DOHH2 (cell line): ENCODE results near the gene ATP10B.
"Not testable (repeated sequence)": the region's sequence is repeated elsewhere in the genome, so short reads cannot be mapped to it uniquely, and the experiment has no call there.

Experiments
- H3F3A ChIP-seq: fragments of 200-600 bp; sonication (generic), shearing (Covaris generic); 2 replicates; pipeline ENCODE4 v1.6.0; 2016; ENCODE audit warnings: antibody characterized with exemption, mild to moderate bottlenecking; ENCODE audit not compliant: control insufficient read depth, insufficient read depth
- H3K27ac ChIP-seq: fragments of 200-600 bp; sonication (generic); 2 replicates; pipeline ENCODE4 v1.5.1; 2014; ENCODE audit warnings: low read depth, mild to moderate bottlenecking, low read length, moderate library complexity
- H3K27me3 ChIP-seq: fragments of 200-600 bp; sonication (generic); 2 replicates; pipeline ENCODE4 v1.6.1; 2014; ENCODE audit warnings: mild to moderate bottlenecking, low read length, mixed read lengths; ENCODE audit not compliant: control insufficient read depth
- H3K36me3 ChIP-seq: fragments of 200-600 bp; sonication (generic); 2 replicates; pipeline ENCODE4 v1.6.1; 2014; ENCODE audit warnings: mild to moderate bottlenecking, low read length, moderate library complexity, mixed read lengths; ENCODE audit not compliant: control insufficient read depth
- H3K4me1 ChIP-seq: fragments of 200-600 bp; sonication (generic); 2 replicates; pipeline ENCODE4 v1.6.1; 2014; ENCODE audit warnings: mild to moderate bottlenecking, low read length, mixed read lengths; ENCODE audit not compliant: control insufficient read depth
- H3K4me2 ChIP-seq: fragments of 200-600 bp; sonication (generic); 2 replicates; pipeline ENCODE4 v1.6.0; 2014; ENCODE audit warnings: mild to moderate bottlenecking, low read length, moderate library complexity
- H3K4me3 ChIP-seq: fragments of 200-600 bp; sonication (generic); 2 replicates; pipeline ENCODE4 v1.5.1; 2014; ENCODE audit warnings: mild to moderate bottlenecking, low read length, mixed read lengths
- H3K79me2 ChIP-seq: fragments of 200-600 bp; sonication (generic); 2 replicates; pipeline ENCODE4 v1.6.1; 2014; ENCODE audit warnings: mild to moderate bottlenecking, low read length, mixed read lengths; ENCODE audit not compliant: control insufficient read depth
- H3K9me2 ChIP-seq: fragments of 200-600 bp; sonication (generic); replicated peaks from 2 replicates; pipeline ENCODE4 v1.6.1; 2014; ENCODE audit warnings: mild to moderate bottlenecking, low read length, mixed read lengths; ENCODE audit not compliant: control insufficient read depth
- H3K9me3 ChIP-seq: fragments of 200-600 bp; sonication (generic); 2 replicates; pipeline ENCODE4 v1.6.1; 2014; ENCODE audit warnings: antibody characterized with exemption, low read length, mixed read lengths; ENCODE audit not compliant: control insufficient read depth, insufficient read depth
- H4K20me1 ChIP-seq: fragments of 200-600 bp; sonication (generic); 2 replicates; pipeline ENCODE4 v1.6.0; 2014; ENCODE audit warnings: low read depth, mild to moderate bottlenecking, antibody characterized with exemption, low read length, moderate library complexity; ENCODE audit not compliant: control insufficient read depth, insufficient read depth
- CTCF ChIP-seq: fragments of 200-600 bp; sonication (generic); IDR thresholded peaks from one replicate; pipeline ENCODE4 v1.5.1; 2014; ENCODE audit warnings: antibody characterized with exemption, mild to moderate bottlenecking, low read depth, low read length; ENCODE audit not compliant: poor library complexity, severe bottlenecking
- EZH2phosphoT487 ChIP-seq: fragments of 200-600 bp; sonication (generic); IDR thresholded peaks from 2 replicates; pipeline ENCODE4 v1.6.1; 2017; ENCODE audit warnings: borderline replicate concordance, mild to moderate bottlenecking, antibody characterized with exemption, low read length, moderate library complexity, mixed read lengths

ATP10B gene, protein sequence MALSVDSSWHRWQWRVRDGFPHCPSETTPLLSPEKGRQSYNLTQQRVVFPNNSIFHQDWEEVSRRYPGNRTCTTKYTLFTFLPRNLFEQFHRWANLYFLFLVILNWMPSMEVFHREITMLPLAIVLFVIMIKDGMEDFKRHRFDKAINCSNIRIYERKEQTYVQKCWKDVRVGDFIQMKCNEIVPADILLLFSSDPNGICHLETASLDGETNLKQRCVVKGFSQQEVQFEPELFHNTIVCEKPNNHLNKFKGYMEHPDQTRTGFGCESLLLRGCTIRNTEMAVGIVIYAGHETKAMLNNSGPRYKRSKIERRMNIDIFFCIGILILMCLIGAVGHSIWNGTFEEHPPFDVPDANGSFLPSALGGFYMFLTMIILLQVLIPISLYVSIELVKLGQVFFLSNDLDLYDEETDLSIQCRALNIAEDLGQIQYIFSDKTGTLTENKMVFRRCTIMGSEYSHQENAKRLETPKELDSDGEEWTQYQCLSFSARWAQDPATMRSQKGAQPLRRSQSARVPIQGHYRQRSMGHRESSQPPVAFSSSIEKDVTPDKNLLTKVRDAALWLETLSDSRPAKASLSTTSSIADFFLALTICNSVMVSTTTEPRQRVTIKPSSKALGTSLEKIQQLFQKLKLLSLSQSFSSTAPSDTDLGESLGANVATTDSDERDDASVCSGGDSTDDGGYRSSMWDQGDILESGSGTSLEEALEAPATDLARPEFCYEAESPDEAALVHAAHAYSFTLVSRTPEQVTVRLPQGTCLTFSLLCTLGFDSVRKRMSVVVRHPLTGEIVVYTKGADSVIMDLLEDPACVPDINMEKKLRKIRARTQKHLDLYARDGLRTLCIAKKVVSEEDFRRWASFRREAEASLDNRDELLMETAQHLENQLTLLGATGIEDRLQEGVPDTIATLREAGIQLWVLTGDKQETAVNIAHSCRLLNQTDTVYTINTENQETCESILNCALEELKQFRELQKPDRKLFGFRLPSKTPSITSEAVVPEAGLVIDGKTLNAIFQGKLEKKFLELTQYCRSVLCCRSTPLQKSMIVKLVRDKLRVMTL (N-terminal part only)

GRCh38 chr5:160852049-160852448 lies at the start of gene ATP10B:
Gene ATP10B (minus strand): TSS chr5:160852211. CDS start chr5:160688074, 164,137 bp downstream.
- no peaks in the 10 kb centered on the region for H3K4me1 ChIP-seq
- no peak within 1 kb of the TSS for H3K4me3 ChIP-seq
- no peak within 1 kb of the TSS for H3K27ac ChIP-seq
- no peaks in the 10 kb centered on the region for H3K27me3 ChIP-seq
- no peaks in the 10 kb centered on the region for H3K9me2 ChIP-seq
- TF ChIP-seq EZH2phosphoT487, result no peak
- TF ChIP-seq CTCF, result no peak
- no peak within 1 kb of the TSS for H3K4me2 ChIP-seq
- H3K79me2 ChIP-seq, result no peaks in the 10 kb centered on the region
- no peaks in the 10 kb centered on the region for H3K36me3 ChIP-seq
- H4K20me1 ChIP-seq, result no peaks in the 10 kb centered on the region
- H3F3A ChIP-seq, result no peaks in the 10 kb centered on the region
- H3K9me3 ChIP-seq, result no peaks in the 10 kb centered on the region

DNA sequence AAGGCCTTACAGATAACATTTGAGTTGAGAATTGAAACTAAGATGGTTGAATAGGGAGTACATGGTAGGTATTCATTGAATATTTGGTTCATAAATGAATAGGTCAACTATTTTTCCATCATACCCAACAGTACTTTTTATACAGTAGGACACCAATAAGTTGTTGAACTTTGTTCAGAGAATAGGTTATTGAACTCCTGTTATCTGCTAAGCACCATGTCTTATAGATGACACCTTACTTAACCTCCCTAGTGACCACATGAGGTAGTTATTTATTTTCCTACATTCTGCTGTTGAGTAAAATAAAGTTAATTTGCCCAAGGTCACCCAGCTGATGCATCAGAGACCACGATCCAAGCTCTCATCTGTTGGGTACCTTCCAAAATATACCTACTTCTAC lies 49.6 kb upstream of the ATP10B start:
- Histone ChIP-seq H3K79me2 (no peaks in the 10 kb centered on the region), H3K27ac (no peak overlapping the region), H3K4me2 (no peak overlapping the region), H3K36me3 (no peaks in the 10 kb centered on the region), H3K9me2 (no peaks in the 10 kb centered on the region), H3K4me3 (no peak overlapping the region), H3K4me1 (no peaks in the 10 kb centered on the region), H4K20me1 (no peaks in the 10 kb centered on the region), H3K27me3 (peaks cover 3% of the 10 kb centered on the region; the same call in 1 of the 2 replicates), H3K9me3 (no peaks in the 10 kb centered on the region), H3F3A (no peaks in the 10 kb centered on the region)
- TF ChIP-seq CTCF, result no peak
- no peak for TF ChIP-seq EZH2phosphoT487

GRCh38 chr5:160899735-160900134 lies 47.7 kb upstream of the ATP10B start:
- Histone ChIP-seq H3K4me3 (no peak overlapping the region), H3K79me2 (no peaks in the 10 kb centered on the region), H3K27me3 (peaks cover 3% of the 10 kb centered on the region; the same call in 1 of the 2 replicates), H3K27ac (no peak overlapping the region), H3K36me3 (no peaks in the 10 kb centered on the region), H3K9me2 (no peaks in the 10 kb centered on the region), H4K20me1 (no peaks in the 10 kb centered on the region), H3F3A (no peaks in the 10 kb centered on the region), H3K4me2 (no peak overlapping the region), H3K4me1 (no peaks in the 10 kb centered on the region), H3K9me3 (no peaks in the 10 kb centered on the region)
- TF ChIP-seq EZH2phosphoT487 (no peak), CTCF (no peak)

DNA sequence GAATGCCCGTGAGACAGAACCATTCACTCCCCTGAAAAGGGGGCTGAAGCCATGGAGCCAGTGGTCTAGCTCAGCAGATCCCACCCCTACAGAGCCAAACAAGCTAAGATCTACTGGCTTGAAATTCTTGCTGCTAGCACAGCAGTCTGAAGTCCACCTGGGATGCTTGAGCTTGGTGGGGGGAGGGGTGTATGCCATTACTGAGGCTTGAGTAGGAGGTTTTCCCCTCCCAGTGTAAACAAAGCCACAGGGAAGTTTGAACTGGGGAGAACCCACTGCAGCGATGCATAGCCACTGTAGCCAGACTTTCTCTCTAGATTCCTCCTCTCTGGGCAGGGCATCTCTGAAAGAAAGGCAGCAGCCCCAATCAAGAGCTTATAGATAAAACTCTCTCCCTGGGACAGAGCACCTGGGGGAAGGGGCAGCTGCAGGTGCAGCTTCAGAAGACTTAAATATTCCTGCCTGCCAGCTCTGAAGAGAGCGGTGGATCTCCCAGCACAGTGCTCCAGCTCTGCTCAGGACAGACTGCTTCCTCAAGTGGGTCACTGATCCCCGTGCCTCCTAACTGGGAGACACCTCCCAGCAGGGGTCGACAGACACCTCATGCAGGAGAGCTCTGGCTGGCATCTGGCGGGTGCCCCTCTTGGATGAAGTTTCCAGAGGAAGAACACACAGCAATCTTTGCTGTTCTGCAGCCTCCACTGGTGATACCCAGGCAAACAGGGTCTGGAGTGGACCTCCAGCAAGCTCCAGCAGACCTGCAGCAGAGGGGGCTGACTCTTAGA lies 41.4 kb upstream of the ATP10B start:
- H3K9me3 ChIP-seq, H4K20me1 ChIP-seq, H3K27me3 ChIP-seq, H3K27ac ChIP-seq, H3K9me2 ChIP-seq, H3K79me2 ChIP-seq, H3K4me3 ChIP-seq, H3F3A ChIP-seq, H3K4me2 ChIP-seq, H3K36me3 ChIP-seq, H3K4me1 ChIP-seq: not testable (repeated sequence)
